Neuronal stem cell (in vitro differentiated cells): ENCODE measurements around the gene DSTYK.

Experiments
- DNase-seq: peaks from one replicate; pipeline ENCODE4 v3.0.0-alpha.2; 2013; ENCODE audit warnings: low spot score
- H2AFZ ChIP-seq: one replicate; pipeline ENCODE4 v1.6.1; 2013; ENCODE audit warnings: mild to moderate bottlenecking, low read length, inconsistent platforms
- H2AK5ac ChIP-seq: 2 replicates; pipeline ENCODE4 v1.6.1; 2013; ENCODE audit warnings: low read depth, mild to moderate bottlenecking, inconsistent platforms, low read length, moderate library complexity, mixed read lengths
- H2BK120ac ChIP-seq: 2 replicates; pipeline ENCODE4 v1.6.1; 2013; ENCODE audit warnings: low read depth, mild to moderate bottlenecking, inconsistent platforms, low read length, moderate library complexity, mixed read lengths
- H2BK12ac ChIP-seq: one replicate; pipeline ENCODE4 v1.6.1; 2013; ENCODE audit warnings: low read length, inconsistent platforms
- H2BK15ac ChIP-seq: 2 replicates; pipeline ENCODE4 v1.6.1; 2013; ENCODE audit warnings: mild to moderate bottlenecking, low read length, inconsistent platforms, mixed read lengths
- H2BK5ac ChIP-seq: one replicate; pipeline ENCODE4 v1.6.1; 2013; ENCODE audit warnings: inconsistent platforms, mild to moderate bottlenecking, low read length, moderate library complexity
- H3K14ac ChIP-seq: one replicate; pipeline ENCODE4 v1.6.1; 2013; ENCODE audit warnings: low read length, inconsistent platforms
- H3K18ac ChIP-seq: 2 replicates; pipeline ENCODE4 v1.6.1; 2013; ENCODE audit warnings: low read length, inconsistent platforms
- H3K23ac ChIP-seq: 2 replicates; pipeline ENCODE4 v1.6.1; 2013; ENCODE audit warnings: low read depth, mild to moderate bottlenecking, mixed read lengths, low read length, inconsistent platforms; ENCODE audit not compliant: poor library complexity
- H3K27ac ChIP-seq: replicated peaks from 3 replicates; pipeline ENCODE4 v1.5.1; 2013; ENCODE audit warnings: low read length, inconsistent platforms
- H3K27me3 ChIP-seq, 3 experiments: 2 replicates each; pipeline ENCODE4 v1.6.1; 2013; ENCODE audit warnings: low read length in 3 of 3, mild to moderate bottlenecking in 2 of 3, inconsistent platforms in 1 of 3, low read depth in 1 of 3, mixed read lengths in 1 of 3, moderate library complexity in 1 of 3; ENCODE audit not compliant: control insufficient read depth in 3 of 3, insufficient read depth in 3 of 3
- H3K36me3 ChIP-seq, 2 donors: replicated peaks in 1 of 2; 2 replicates each; pipeline ENCODE4 v1.6.1; 2013; ENCODE audit warnings: low read length in 2 of 2; ENCODE audit not compliant: control insufficient read depth in 2 of 2, insufficient read depth in 2 of 2
- H3K4ac ChIP-seq: 2 replicates; pipeline ENCODE4 v1.6.1; 2013; ENCODE audit warnings: inconsistent platforms, mild to moderate bottlenecking, low read length, moderate library complexity
- H3K4me1 ChIP-seq, 2 donors: 1 replicate in 1 of 2; 2 replicates in 1 of 2; pipeline ENCODE4 v1.6.1; 2013; ENCODE audit warnings: low read length in 2 of 2, low read depth in 1 of 2; ENCODE audit not compliant: control insufficient read depth in 2 of 2, insufficient read depth in 1 of 2
- H3K4me2 ChIP-seq: one replicate; pipeline ENCODE4 v1.6.1; 2013; ENCODE audit warnings: mild to moderate bottlenecking, low read length, inconsistent platforms; ENCODE audit not compliant: insufficient read depth, poor library complexity, severe bottlenecking
- H3K4me3 ChIP-seq, 2 donors: 2 replicates each; pipeline ENCODE4 v1.5.1; 2013; ENCODE audit warnings: low read length in 2 of 2, mild to moderate bottlenecking in 2 of 2, inconsistent platforms in 1 of 2, moderate library complexity in 1 of 2
- H3K79me1 ChIP-seq: one replicate; pipeline ENCODE4 v1.6.1; 2013; ENCODE audit warnings: low read depth, mild to moderate bottlenecking, inconsistent platforms, low read length, moderate library complexity
- H3K9ac ChIP-seq: one replicate; pipeline ENCODE4 v1.6.1; 2013; ENCODE audit warnings: mild to moderate bottlenecking, low read depth, low read length, inconsistent platforms; ENCODE audit not compliant: poor library complexity
- H3K9me3 ChIP-seq, 2 donors: replicated peaks in 1 of 2; 2 replicates each; pipeline versions ENCODE3 to v1.6.1; 2013; ENCODE audit warnings: low read length in 2 of 2, mild to moderate bottlenecking in 2 of 2, inconsistent platforms in 1 of 2, low read depth in 1 of 2, mixed read lengths in 1 of 2, moderate library complexity in 1 of 2; ENCODE audit not compliant: control insufficient read depth in 2 of 2, insufficient read depth in 1 of 2
- H4K8ac ChIP-seq: one replicate; pipeline ENCODE4 v1.6.1; 2013; ENCODE audit warnings: low read depth, mild to moderate bottlenecking, inconsistent platforms, low read length, moderate library complexity
- H4K91ac ChIP-seq: one replicate; pipeline ENCODE4 v1.6.1; 2013; ENCODE audit warnings: low read length, low read depth, mild to moderate bottlenecking, inconsistent platforms; ENCODE audit not compliant: poor library complexity
- WGBS, 2 donors: extraction: QIAGEN DNeasy Blood & Tissue Kit; methylation state at CpG; one replicate each; pipeline ENCODE4 v1.1.7; 2013; ENCODE audit warnings: missing lambda C conversion rate in 2 of 2, mixed read lengths in 1 of 2; ENCODE audit not compliant: insufficient read length in 2 of 2, insufficient replicate concordance in 1 of 2; ENCODE audit errors: extremely low coverage in 2 of 2; 5-methylcytosine and 5-hydroxymethylcytosine counted together

The DSTYK gene

DNA sequence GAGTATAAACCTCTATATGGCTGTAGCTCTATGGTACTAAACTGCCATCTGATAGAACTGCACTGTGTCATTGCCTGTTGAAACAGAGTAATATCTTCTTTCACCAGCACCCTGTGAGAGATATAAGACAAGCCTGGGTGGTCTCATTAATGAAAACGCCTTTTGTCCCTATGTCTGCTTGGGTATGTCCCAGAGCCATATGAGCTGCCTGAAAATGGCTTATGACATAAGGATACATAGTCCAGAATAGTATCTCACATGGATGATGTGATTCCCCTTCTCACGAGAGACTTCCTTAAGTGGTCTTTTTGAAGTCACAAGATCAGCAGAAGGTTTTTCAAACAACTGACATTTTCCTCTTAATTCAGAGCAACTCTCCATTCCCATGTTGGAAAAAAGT, 8.9 kb upstream of the DSTYK start:
- H3K9ac ChIP-seq, result no peak overlapping the region
- WGBS, 2 donors, result no CpG with 5 or more reads among the region's 2 CpGs

GRCh38 chr1:205217418-205217817, 5.9 kb upstream of the DSTYK start:
- H2BK120ac ChIP-seq, result no peak overlapping the region
- no peak overlapping the region for H3K27ac ChIP-seq
- H3K9me3 ChIP-seq, result no peaks in the 10 kb centered on the region
- no peaks in the 10 kb centered on the region for H3K36me3 ChIP-seq
- H2BK5ac ChIP-seq, result no peak overlapping the region
- H3K14ac ChIP-seq, result no peak overlapping the region
- H2BK12ac ChIP-seq, result no peak overlapping the region
- no peak overlapping the region for H2AFZ ChIP-seq
- H4K8ac ChIP-seq, result no peak overlapping the region
- H3K23ac ChIP-seq, result no peak overlapping the region
- no peaks in the 10 kb centered on the region for H3K79me1 ChIP-seq
- no CpG with 5 or more reads among the region's 3 CpGs for WGBS, 2 donors
- no peak overlapping the region for H3K4ac ChIP-seq
- no peak overlapping the region for H2BK15ac ChIP-seq
- DNase-seq, result no peak
- no peak overlapping the region for H3K9ac ChIP-seq
- H3K4me2 ChIP-seq, result no peak overlapping the region
- no peaks in the 10 kb centered on the region for H3K4me1 ChIP-seq
- no peak overlapping the region for H2AK5ac ChIP-seq
- peaks cover 0 to 20% (median 0%) of the 10 kb centered on the region in 3 experiments for H3K27me3 ChIP-seq
- H4K91ac ChIP-seq, result no peak overlapping the region
- H3K18ac ChIP-seq, result no peak overlapping the region
- no peak overlapping the region for H3K4me3 ChIP-seq

More for the DNA sequence above, 8.9 kb upstream of the DSTYK start:
- Histone ChIP-seq H2BK15ac (no peak overlapping the region), H2BK12ac (no peak overlapping the region), H4K91ac (no peak overlapping the region), H3K9me3 (no peaks in the 10 kb centered on the region), H3K4me2 (no peak overlapping the region), H3K4ac (no peak overlapping the region), H2BK5ac (no peak overlapping the region), H3K4me1 (no peaks in the 10 kb centered on the region), H3K36me3 (no peaks in the 10 kb centered on the region), H3K23ac (no peak overlapping the region), H3K14ac (no peak overlapping the region), H3K27me3 (peaks cover 0 to 27% (median 0%) of the 10 kb centered on the region in 3 experiments), H3K18ac (no peak overlapping the region), H2AFZ (no peak overlapping the region), H3K4me3 (no peak overlapping the region), H4K8ac (no peak overlapping the region), H3K27ac (no peak overlapping the region), H2BK120ac (no peak overlapping the region), H3K79me1 (no peaks in the 10 kb centered on the region), H2AK5ac (no peak overlapping the region)
- DNase-seq, result no peak

GRCh38 chr1:205216588-205216987, 5.1 kb upstream of the DSTYK start:
- Histone ChIP-seq H3K4me1 (no peaks in the 10 kb centered on the region), H3K36me3 (no peaks in the 10 kb centered on the region), H2BK5ac (no peak overlapping the region), H3K4me2 (no peak overlapping the region), H2BK120ac (no peak overlapping the region), H4K8ac (no peak overlapping the region), H3K27me3 (peaks cover 0 to 15% (median 0%) of the 10 kb centered on the region in 3 experiments), H2AK5ac (no peak overlapping the region), H3K9ac (no peak overlapping the region), H3K27ac (no peak overlapping the region), H3K4me3 (no peak overlapping the region), H3K4ac (no peak overlapping the region), H2AFZ (no peak overlapping the region), H2BK15ac (no peak overlapping the region), H3K9me3 (no peaks in the 10 kb centered on the region), H3K14ac (no peak overlapping the region), H2BK12ac (no peak overlapping the region), H3K18ac (no peak overlapping the region), H3K79me1 (no peaks in the 10 kb centered on the region), H4K91ac (no peak overlapping the region), H3K23ac (no peak overlapping the region)
- no peak for DNase-seq
- no CpG with 5 or more reads among the region's 4 CpGs for WGBS, 2 donors

GRCh38 chr1:205214756-205215155, 3.3 kb upstream of the DSTYK start:
- no peak overlapping the region for H2BK12ac ChIP-seq
- H3K4me3 ChIP-seq, result no peak overlapping the region
- no peak overlapping the region for H3K9ac ChIP-seq
- no peaks in the 10 kb centered on the region for H3K9me3 ChIP-seq
- H3K79me1 ChIP-seq, result peaks cover 3% of the 10 kb centered on the region
- no peak overlapping the region for H2AFZ ChIP-seq
- no peak overlapping the region for H3K14ac ChIP-seq
- no peak overlapping the region for H3K18ac ChIP-seq
- peaks cover 0 to 12% (median 0%) of the 10 kb centered on the region in 3 experiments for H3K27me3 ChIP-seq
- H2BK5ac ChIP-seq, result no peak overlapping the region
- H2BK120ac ChIP-seq, result no peak overlapping the region
- H3K4me2 ChIP-seq, result no peak overlapping the region
- H3K4me1 ChIP-seq, result no peaks in the 10 kb centered on the region
- H3K4ac ChIP-seq, result no peak overlapping the region
- H2AK5ac ChIP-seq, result no peak overlapping the region
- H3K23ac ChIP-seq, result no peak overlapping the region
- no peaks in the 10 kb centered on the region for H3K36me3 ChIP-seq
- H4K91ac ChIP-seq, result no peak overlapping the region
- no peak overlapping the region for H3K27ac ChIP-seq
- no peak for DNase-seq
- no CpG with 5 or more reads among the region's 1 CpG for WGBS, 2 donors
- H2BK15ac ChIP-seq, result no peak overlapping the region
- H4K8ac ChIP-seq, result no peak overlapping the region
